Esophagus squamous epithelium (tissue), 5 donors: ENCODE results near the gene NXN. TPM values are rescaled to one million over a fixed set of nuclear protein-coding genes. Genes with fewer than 3 reads are reported as not detected.

Experiments used
- DNase-seq: peaks from one replicate; lab custom pipeline; 2025; lab: John Stamatoyannopoulos, UW
- H3K27ac ChIP-seq, 4 donors: fragments of 200-600 bp; sonication (generic); one replicate each; pipeline ENCODE4 v1.5.1; 2016 to 2019; ENCODE audit warnings: mild to moderate bottlenecking in 1 of 4
- H3K27me3 ChIP-seq, 4 donors: fragments of 200-600 bp; sonication (generic); 1 replicate in 3 of 4; 2 replicates in 1 of 4; pipeline versions ENCODE4 v1.5.1 to v1.6.0; 2017 to 2021; ENCODE audit warnings: antibody characterized with exemption in 1 of 4
- H3K36me3 ChIP-seq, 3 donors: fragments of 200-600 bp; sonication (generic); one replicate each; pipeline ENCODE4 v1.5.1; 2016 to 2019
- H3K4me1 ChIP-seq, 3 donors: fragments of 200-600 bp; sonication (generic); one replicate each; pipeline ENCODE4 v1.5.1; 2017 to 2019
- H3K4me3 ChIP-seq, 4 donors: fragments of 200-600 bp; sonication (generic); 1 replicate in 3 of 4; 2 replicates in 1 of 4; pipeline ENCODE4 v1.5.1; 2016 to 2019; ENCODE audit warnings: mild to moderate bottlenecking in 2 of 4, moderate library complexity in 1 of 4
- H3K9me3 ChIP-seq, 3 donors: fragments of 200-600 bp; sonication (generic); one replicate each; pipeline ENCODE4 v1.5.1; 2016 to 2019
- CTCF ChIP-seq, 6 experiments: fragments of 450-650 bp in 4 of 6; fragments of 200-600 bp in 2 of 6; sonication (generic) in 2 of 6; IDR thresholded peaks; one replicate each; pipeline ENCODE4 v1.5.1; 2016 to 2019; ENCODE audit warnings: antibody characterized with exemption in 6 of 6, mild to moderate bottlenecking in 4 of 6, moderate library complexity in 4 of 6
- POLR2A ChIP-seq, 4 donors: fragments of 450-650 bp; IDR thresholded peaks; one replicate each; pipeline ENCODE4 v1.6.1; 2017; ENCODE audit warnings: antibody characterized with exemption in 4 of 4, mild to moderate bottlenecking in 4 of 4, moderate library complexity in 3 of 4
- WGBS, 2 donors: methylation state at CpG; one replicate each; pipeline ENCODE4 v1.1.5; 2018; 5-methylcytosine and 5-hydroxymethylcytosine counted together
- intact Hi-C: fragments of 100-400 bp; cut with DNase I; formaldehyde crosslinking; loops from one replicate; pipeline ENCODE4 v1.15.0; 2022
- total RNA-seq, 4 donors: library from RNA; depleted of rRNA; stranded (reverse); fragments of >200 nt; gene quantifications; one replicate each; pipeline ENCODE4 v1.1.0, GENCODE V29; 2016
- donor health status: DM: yes; HTN: yes; CAD: no.

The NXN gene
- total RNA-seq, 4 donors from 2014 or later: 19.5 to 34.9 (median 28.7) TPM

GRCh38 chr17:923633-924032 lies 55.9 kb downstream of the NXN start:
- Histone ChIP-seq H3K27me3 (no peaks in the 10 kb centered on the region), H3K4me3 (no peak overlapping the region), H3K9me3 (no peaks in the 10 kb centered on the region), H3K36me3 (peaks cover 0 to 10% (median 0%) of the 10 kb centered on the region in 3 donors), H3K4me1 (peaks cover 11 to 68% (median 39%) of the 10 kb centered on the region in 3 donors), H3K27ac (no peak overlapping the region)
- intact Hi-C loops: no loop called here
- no peak for DNase-seq
- no peak for TF ChIP-seq CTCF (IDR thresholded peaks at IDR 0.05)
- no peak for TF ChIP-seq POLR2A (IDR thresholded peaks at IDR 0.05)
- WGBS, 2 donors: 77 to 89% methylated on average over 9 of the region's 9 CpGs

DNA sequence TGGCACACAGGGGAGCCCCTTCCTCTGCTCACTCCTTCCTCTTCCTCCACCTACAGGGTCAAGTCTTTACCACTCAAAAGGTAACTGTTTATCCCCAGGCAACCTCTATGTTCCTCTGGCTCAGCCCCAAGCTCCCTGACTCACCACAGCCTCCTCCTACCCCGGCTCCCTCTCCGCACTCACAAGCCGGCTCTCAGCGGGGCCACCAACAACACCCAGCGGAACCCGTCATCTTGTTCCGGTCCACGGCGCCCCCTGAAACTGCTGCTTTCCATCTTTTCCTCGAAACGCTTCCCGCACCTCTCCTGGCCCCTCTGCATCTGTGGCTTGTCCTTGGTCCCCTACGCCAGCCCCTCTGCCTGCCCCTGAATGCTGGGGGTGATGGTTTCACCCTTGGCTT lies 58.4 kb downstream of the NXN start:
- no peaks in the 10 kb centered on the region for H3K9me3 ChIP-seq
- TF ChIP-seq POLR2A (IDR thresholded peaks at IDR 0.05) (no peak), CTCF (IDR thresholded peaks at IDR 0.05) (no peak)
- peaks cover 0 to 10% (median 0%) of the 10 kb centered on the region in 3 donors for H3K36me3 ChIP-seq
- DNase-seq: no peak
- H3K4me1 ChIP-seq: peaks cover 0 to 64% (median 20%) of the 10 kb centered on the region in 3 donors
- H3K27ac ChIP-seq: peak overlapping the region in 1 of 4 donors; percentile 20
- H3K4me3 ChIP-seq: no peak overlapping the region
- intact Hi-C loops: no loop called here
- H3K27me3 ChIP-seq: no peaks in the 10 kb centered on the region
- WGBS, 2 donors: 29 to 48% methylated on average over 13 of the region's 13 CpGs

GRCh38 chr17:920190-920589 lies 59.4 kb downstream of the NXN start:
- TF ChIP-seq POLR2A (IDR thresholded peaks at IDR 0.05) (no peak), CTCF (IDR thresholded peaks at IDR 0.05) (no peak)
- H3K27ac ChIP-seq: no peak overlapping the region
- H3K36me3 ChIP-seq: peaks cover 0 to 10% (median 0%) of the 10 kb centered on the region in 3 donors
- H3K4me3 ChIP-seq: no peak overlapping the region
- no peak for DNase-seq
- 87 to 88% methylated on average over 16 of the region's 16 CpGs for WGBS, 2 donors
- no peaks in the 10 kb centered on the region for H3K27me3 ChIP-seq
- intact Hi-C loops: no loop called here
- H3K4me1 ChIP-seq: peaks cover 0 to 64% (median 18%) of the 10 kb centered on the region in 3 donors
- no peaks in the 10 kb centered on the region for H3K9me3 ChIP-seq

DNA sequence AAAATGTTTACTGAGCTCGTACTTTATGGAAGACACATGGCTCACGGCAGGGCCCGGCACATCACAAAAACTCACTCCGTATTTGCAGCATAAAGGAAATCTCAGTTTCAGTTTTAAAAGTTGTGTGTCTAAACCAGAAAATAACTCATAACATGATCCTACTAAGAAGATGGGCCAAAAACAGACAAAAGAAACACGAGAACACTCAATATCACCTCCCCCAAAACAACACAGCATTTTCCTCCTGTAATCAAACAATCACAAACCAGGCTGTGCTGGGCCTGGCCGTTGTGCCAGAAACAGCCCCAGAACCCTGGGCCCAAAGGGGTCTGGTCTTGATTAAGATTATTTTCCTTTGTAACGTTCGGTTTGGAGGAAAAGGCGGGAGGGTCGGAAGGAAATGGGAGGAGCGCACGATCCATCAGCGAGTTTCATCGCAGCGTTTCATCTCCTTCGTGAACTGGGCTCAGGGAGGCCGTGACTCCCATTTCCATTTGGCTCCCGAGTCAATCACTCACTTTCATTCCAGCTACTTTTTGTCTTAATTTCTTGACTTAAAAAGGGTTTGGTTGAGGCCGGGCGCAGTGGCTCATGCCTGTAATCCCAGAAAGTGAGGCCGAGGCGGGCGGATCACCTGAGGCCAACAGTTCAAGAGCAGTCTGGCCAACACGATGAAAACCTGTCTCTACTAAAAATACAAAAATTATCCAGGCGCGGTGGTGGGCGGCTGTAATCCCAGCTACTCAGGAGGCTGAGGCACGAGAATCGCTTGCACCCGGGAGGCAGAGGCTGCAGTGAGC lies 61.4 kb downstream of the NXN start:
- intact Hi-C loops: no loop called here
- Histone ChIP-seq H3K4me1 (peaks cover 0 to 70% (median 16%) of the 10 kb centered on the region in 3 donors), H3K4me3 (peak overlapping the region in 1 of 4 donors; percentile 23)

More for the DNA sequence above, 61.4 kb downstream of the NXN start:
- Histone ChIP-seq H3K27me3 (no peaks in the 10 kb centered on the region), H3K9me3 (no peaks in the 10 kb centered on the region), H3K27ac (peak overlapping the region; percentile 45 to 80 (median 76)), H3K36me3 (peaks cover 0 to 8% (median 0%) of the 10 kb centered on the region in 3 donors)
- DNase-seq: no peak
- WGBS, 2 donors: 65 to 86% methylated on average over 29 to 30 of the region's 30 CpGs
- TF ChIP-seq POLR2A (IDR thresholded peaks at IDR 0.05) (no peak), CTCF (IDR thresholded peaks at IDR 0.05) (no peak)
